Measurements from ENCODE around the gene ATXN7L2.

The ATXN7L2 gene

DNA sequence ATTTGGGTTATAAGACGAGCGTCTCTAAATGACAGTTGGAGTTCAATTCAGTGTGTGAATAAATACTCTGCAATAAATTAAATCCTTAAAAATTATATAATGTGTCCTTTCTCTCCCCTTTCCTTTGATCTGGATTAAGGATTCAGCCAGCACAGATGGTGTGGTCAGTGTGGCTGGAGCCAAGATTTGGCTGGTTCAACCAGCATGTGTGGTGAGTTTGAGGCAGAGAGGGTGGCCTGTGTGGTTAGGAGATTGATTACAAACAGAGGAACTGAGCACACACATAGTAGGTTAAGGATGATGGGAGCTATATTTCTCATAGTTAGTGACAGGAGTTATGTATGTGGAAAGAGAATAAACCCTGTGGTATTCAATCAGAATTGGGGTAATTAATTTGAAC, 40.0 kb downstream of the ATXN7L2 start:
- no peak for DNase-seq (ENCODE audit: low read depth)

DNA sequence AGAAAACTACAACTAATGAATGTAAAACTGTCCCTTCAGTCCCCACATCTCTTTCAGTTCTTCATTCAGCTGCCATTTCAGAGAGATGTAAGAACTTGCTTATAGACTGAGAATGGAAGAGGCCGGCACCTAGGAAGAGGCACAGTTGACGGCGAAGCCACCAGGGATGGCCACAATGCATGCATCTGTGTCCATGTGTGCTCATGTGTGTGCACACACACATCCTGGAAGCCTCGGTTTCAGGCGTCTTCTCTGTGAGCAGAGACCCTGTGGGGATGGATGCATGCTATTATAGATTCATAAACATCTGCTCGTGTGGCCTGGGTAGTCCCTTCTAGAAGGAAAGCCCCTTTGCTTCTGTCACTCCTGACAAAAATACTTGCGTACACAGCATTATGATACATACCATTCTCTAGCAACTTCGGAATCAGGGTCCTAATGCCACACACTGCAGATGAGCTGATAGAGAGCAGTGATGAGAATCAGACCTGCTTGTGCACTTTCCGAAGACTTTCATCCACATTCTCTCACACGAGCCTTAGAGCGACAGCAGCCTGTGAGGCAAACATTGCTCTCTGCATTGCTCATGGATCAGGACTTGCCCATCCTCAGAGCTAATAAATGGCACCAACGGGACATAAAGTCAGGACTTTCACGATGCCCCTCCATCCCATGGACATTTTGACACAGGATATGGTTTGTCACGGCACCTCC, 43.5 kb downstream of the ATXN7L2 start:
- DNase-seq (ENCODE audit: low read depth) = no peak

- no peak for DNase-seq (ENCODE audit: low read depth)
These were observed 44.4 kb downstream of the ATXN7L2 start for GRCh38 chr1:109527846-109528695.

DNA sequence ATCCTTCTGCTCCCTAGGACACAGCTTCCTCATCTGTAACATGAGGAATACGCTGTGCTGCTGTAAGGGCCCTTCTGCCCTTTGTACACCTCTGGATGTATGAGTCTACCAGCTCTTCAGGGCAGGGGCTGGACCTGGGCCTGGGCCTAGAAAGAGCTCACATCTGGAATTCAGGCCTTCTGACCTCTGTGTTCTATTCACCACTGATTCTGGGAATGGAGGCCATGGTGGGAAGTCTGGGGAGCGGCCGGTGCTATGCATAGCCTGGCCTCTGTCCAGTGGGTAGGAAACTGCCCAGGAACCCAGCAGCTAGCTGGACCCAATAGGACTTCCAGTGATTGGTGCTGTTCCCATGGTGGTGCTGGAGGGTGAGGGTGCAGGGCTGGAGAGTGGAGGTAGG, 45.0 kb downstream of the ATXN7L2 start:
- no peak for DNase-seq (ENCODE audit: low read depth)

- DNase-seq (ENCODE audit: low read depth) = no peak
These were observed 46.3 kb downstream of the ATXN7L2 start for GRCh38 chr1:109529881-109530456.

- no peak for DNase-seq (ENCODE audit: low read depth)
These were observed 46.9 kb downstream of the ATXN7L2 start for GRCh38 chr1:109530457-109531087.

DNA sequence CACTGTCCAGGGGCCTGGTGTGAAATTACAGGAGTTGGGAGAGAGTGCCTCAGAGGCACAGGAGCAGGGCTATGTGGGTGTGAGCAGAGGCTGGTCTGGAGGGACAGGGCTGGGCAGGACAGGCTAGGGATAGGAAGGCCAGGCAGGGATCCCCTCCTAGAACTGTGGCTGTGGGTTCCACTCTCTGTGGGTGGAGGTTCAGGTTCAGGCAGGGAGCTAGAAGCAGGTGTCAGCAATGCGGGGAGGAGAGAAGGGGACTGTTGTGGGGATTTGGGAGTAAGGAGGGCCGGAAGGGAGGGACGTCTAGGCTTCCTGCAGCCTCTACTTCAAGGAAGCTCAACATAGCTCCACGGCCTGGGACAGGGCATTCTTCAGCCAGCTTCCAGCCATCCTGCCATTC, 47.7 kb downstream of the ATXN7L2 start:
- DNase-seq (ENCODE audit: low read depth) = no peak

DNA sequence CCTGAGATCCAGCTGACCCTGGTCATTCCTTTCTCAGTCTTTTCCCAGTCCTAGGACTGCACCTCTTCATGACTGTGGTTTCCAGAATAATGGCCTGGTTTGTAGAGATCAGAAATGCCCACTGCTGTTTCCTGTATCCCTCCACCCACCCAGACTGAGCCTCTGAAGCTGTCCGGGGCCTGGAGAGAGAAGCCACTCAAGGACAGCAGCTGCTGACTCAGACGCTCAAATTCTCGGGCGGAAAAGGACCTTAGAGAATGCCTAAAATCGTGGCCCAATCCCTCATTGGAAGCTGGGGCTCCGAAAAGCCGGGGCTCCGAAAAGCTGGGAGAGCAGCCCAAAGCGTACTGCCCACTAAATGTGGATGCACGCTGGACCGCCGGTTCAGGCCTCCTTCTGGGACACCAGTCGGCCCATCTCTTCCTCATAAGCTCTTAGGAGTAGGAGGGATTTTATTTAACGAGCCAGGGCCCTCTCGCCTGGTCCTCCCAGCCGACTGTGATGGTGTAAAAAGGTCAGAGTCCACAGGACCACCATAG, 48.2 kb downstream of the ATXN7L2 start:
- no peak for DNase-seq (ENCODE audit: low read depth)

DNA sequence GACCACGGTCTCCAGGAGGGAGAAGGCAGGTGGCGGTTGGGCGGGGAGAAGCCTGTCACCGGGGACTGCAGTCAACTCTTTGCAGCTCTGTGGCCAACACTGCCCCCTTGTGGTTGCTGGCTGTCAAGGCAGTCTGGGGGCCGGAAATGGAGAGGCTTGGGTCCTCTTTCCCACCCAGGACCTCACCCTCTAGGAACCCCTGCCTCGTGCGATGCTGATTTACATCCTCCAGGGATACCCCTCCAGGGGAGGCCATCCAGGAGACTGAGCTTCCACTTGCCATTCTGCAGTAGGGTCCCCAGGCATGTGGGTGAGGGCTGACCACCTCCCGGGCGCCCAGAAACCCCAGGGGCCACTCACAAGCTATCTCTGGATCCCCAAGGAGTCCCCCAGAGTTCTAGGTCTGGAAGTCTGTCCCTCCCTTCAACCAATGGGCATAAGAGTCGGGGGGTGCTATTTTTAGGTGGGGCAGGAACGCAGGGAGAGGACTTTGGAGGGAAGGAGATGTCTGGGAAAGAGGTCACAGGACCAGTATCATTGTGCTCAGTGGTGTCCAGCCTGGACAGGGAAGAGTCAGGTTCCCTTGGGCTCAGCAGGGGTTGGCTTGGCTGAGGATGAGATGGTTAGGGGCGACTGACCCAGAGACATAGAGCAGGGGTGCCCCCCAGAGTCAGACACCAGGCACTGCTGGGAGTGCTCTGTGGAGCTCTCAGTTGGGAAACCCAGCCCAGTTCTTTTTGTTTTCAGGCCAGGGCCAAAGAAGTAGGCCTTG, 48.8 kb downstream of the ATXN7L2 start:
- no peak for DNase-seq (ENCODE audit: low read depth)

GRCh38 chr1:109534307-109534858, 50.7 kb downstream of the ATXN7L2 start:
- DNase-seq (ENCODE audit: low read depth) = no peak

GRCh38 chr1:109535481-109535880, 51.8 kb downstream of the ATXN7L2 start:
- no peak for DNase-seq (ENCODE audit: low read depth)

DNA sequence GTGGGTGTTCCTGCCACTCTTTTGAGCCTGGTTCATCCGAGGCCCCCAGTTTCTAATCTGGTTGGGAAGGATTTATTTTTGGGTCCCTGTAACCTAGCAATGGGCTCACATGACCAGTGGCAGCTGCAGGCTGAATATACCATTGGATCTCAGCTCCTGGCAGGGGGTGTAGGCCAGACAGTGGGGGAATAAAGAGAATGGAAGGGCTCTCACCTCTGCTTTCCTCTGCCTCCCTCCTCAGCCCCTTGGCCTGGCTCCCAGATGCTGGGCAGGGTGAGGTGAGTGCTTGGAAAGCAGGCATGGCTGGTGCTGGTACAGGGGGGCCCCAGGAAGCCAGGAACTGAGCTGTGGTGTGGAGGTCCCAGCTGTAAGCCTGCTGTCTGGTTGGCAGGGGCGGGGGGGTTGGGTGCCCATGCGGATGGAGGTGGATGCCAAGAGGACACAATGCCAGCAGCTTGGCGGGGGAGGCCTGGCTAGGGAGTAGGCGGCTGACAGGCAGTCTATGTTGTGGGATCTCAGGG, 52.3 kb downstream of the ATXN7L2 start:
- DNase-seq (ENCODE audit: low read depth) = no peak

- DNase-seq (ENCODE audit: low read depth) = no peak
These were observed 53.9 kb downstream of the ATXN7L2 start for GRCh38 chr1:109537450-109538178.

DNA sequence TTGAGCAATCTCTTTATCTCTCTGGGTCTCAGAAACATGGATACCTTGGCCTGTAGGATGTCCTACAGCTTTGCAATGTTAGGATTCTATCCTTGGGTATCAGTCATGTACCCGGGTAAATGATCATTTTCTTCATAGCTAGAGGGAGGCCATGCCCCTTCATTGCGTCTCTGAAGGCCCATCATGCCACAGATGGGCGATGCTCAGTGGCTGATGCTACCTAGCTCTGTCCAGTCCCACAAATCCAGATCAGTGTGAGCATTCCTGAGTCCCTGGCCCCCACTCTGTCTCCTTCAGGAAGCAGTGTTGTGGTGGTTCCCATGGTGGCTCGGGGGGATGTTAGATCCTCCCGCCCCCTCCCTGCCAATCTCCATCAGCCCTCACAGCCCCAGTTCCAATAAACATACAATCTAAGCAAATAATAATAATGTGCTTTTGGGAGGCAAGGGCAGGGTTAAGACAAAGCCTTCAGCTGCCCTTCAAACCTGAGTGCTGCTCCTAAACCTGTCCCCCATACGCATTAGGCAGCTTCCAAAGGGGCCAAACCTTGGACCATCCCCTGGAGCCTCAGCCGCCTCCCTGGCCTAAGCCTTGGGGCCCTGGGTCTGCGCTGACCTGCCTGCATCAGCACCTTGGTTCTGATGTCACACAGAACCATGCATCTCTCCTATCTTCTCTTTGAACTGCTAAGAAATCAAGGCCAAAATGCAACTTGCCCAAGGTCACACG, 55.3 kb downstream of the ATXN7L2 start:
- DNase-seq (ENCODE audit: low read depth) = no peak

- no peak for DNase-seq (ENCODE audit: low read depth)
These were observed 56.0 kb downstream of the ATXN7L2 start, which contains the start of gene GPR61 for GRCh38 chr1:109539676-109540075. TSS of gene GPR61 (plus strand) at chr1:109539872. CDS start at chr1:109543023, 3,151 bp downstream.

DNA sequence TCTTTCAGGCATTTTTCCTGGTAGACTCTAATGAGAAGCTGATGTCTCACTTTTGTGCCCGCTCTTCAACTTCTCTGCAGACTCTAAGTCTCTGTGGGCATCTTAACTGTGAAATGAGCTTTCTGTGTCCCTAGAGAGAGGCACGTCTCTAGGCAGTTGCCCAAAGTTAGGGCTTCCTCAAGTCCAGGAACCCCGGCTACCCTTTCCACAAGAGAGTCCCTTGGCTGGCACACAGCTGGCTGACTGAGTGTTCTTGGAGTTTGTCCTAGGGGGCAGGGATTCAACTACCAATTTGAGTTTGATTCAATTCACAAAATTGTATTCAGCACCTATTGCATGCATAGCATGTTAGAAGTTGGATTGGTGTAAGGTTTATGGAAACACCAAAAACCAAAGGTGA, 57.4 kb downstream of the ATXN7L2 start:
- no peak for DNase-seq (ENCODE audit: low read depth)

Data from stromal cell of bone marrow (primary cell).